ENCODE measurements around the gene SOS1. TPM values are rescaled to one million over a fixed set of nuclear protein-coding genes. Genes with fewer than 3 reads are reported as not detected.

Gene SOS1
- total RNA-seq, 1 donor from 2014 or later: 273 TPM

DNA sequence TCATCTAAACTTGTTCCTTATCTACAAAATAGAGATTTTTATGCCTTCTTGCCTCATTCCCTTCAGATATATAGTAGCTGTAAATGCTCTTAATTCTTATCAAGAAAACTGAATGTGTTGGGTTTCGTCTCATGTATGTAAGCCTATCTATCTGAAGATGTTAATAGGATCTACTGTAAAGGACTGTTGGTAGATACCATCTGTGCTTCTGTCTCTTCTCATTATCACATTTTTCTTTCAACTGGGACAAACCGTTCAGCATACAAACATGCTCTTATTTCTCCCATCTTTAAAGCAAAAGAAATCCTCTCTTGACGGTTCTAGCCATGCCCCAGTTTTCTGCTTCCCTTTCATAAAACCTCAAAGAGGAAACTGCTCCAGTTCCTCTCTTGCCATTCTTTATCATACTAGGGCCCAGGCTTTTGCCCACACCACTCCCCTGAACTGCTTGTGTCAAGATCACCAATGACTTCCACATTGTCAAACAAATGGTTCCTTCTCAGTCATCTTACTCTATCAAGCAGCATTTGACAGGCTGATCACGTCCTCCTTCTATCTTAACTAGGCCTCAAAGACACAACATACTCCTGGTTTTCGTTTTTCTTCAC lies 142.5 kb downstream of the SOS1 start:
- intact Hi-C loops (cut with micrococcal nuclease): no loop called here

DNA sequence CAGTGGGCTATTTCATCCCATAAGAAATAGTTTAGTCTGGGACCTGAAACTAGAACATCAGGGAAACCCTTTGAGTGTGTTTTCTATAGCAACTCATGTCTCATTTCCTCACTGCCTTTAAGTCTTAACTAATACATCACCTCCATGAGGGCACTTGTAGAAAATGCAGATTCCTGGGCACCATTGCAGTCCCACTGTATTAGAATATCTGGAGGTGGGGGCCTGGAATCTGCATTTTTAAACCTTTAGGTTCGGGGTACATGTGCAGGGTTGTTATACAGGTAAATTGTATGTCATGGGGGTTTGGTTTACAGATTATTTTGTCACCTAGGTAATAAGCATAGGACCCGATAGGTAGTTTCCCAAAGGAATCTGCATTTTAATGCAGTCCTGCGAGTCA lies 143.8 kb downstream of the SOS1 start:
- intact Hi-C loops (cut with micrococcal nuclease): no loop called here

DNA sequence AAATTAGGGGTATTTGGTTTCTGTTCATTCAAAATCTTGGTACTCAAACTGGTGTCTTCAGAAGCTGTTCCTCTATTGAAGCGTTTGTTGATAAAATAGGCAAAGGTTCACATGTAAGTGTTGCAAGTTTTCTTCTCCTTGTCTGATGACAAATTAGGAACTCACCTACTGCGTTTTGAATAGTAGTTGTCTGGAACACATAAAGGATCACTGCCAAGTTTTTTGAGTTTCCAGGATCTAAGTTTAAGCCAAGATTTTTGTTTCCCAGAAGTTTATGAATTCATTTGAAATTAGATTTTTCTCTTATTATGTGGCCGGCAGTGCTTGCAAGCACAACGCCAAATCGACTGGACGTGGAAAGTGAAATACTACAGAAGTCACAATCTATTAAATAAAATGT lies 145.8 kb downstream of the SOS1 start:
- intact Hi-C loops (cut with micrococcal nuclease): no loop called here

DNA sequence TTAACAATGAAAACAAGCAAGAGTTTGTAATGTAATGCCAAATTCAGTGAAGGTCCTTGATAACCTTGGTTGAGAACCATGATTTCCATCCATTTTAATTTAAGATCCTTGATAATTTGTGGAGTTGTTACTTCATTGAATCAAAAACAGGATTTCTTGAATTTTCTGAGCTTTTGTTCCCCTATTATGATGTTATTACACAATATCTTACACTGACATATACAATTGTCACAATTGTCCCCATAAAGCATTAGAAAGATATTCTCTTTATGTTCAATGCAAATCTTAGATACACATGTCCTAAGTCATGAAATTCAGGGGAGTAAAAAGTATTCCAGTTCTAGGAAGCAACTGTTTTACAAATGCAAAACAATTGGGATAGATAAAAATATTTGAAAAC lies 147.6 kb downstream of the SOS1 start:
- intact Hi-C loops (cut with micrococcal nuclease): no loop called here

DNA sequence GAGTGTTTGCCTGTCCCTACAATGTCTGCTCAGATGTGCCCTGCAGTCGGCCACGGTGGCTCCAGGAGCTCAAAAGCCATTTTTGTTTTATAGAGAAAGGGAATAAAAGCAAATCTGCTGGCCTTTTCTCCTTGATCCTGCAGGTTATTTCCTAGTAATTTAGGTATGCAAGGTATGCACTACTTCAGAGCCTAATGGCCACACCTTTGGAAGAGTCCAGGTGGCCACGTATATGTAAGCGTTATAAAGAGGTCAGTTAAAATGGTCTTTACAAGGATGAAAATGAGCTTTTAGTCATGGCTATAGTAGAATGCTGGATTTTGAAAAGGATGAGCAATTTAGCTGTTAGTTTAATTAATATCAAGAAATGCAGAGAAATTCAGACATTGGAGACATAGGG lies 149.5 kb downstream of the SOS1 start:
- intact Hi-C loops (cut with micrococcal nuclease): no loop called here

DNA sequence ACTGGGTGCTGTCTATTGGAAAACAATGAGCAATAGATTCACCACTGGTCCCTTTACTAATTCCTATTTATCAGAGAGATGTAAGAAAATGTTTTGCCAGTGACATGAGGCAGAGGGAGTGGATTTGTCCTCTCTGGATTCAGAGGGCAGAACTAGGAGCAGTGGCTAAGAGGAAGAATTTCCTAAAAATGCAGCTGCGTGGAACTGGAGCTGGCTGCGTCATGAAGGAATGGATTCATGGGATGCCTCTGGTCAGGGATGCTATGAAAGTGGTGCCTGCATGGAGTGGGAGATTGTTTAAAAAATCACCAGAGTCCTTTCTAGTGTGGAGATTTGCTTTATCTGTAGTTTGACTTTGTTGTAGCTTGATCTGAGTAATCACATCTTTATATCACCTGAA lies 152.8 kb downstream of the SOS1 start:
- intact Hi-C loops (cut with micrococcal nuclease): no loop called here

DNA sequence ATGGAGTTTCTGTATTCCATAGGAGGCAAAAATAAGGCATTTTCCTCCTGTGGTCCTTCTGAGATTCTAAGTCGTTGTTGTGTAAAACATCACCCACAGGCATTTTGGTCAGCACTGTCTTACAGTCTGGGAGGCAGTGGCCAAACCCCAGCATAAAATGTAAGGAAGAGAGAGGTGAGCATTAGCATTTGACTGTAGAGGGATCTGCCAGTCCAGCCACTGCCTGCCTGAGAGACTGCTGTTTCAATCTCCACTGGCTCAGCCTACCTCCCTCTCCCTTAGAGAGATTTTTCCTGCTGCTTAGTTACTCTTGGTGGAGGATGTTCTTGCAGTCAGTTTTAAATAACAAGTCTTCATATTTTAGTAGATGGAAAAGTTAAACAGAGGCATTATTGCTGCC lies 154.2 kb downstream of the SOS1 start:
- intact Hi-C loops (cut with micrococcal nuclease): no loop called here

DNA sequence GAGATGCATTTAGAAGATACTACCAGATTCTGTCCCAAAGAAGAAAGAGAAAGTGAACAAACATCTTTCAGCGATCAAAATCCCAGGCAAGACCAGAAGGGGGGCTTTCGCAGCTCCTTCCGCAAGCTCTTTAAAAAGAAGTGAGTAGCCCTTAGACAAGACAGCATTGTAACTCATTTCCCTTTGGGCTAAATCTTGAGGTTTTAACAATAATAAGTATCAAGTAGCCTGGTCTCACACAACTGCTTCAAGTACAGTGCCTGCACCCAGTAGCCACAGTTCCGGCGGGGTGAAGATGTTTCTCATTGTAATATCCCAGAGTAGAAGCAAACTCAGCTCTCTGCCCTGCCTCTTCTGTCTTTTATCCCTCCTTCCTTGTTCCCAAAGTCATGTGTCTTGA lies 154.8 kb downstream of the SOS1 start:
- intact Hi-C loops (cut with micrococcal nuclease): no loop called here

DNA sequence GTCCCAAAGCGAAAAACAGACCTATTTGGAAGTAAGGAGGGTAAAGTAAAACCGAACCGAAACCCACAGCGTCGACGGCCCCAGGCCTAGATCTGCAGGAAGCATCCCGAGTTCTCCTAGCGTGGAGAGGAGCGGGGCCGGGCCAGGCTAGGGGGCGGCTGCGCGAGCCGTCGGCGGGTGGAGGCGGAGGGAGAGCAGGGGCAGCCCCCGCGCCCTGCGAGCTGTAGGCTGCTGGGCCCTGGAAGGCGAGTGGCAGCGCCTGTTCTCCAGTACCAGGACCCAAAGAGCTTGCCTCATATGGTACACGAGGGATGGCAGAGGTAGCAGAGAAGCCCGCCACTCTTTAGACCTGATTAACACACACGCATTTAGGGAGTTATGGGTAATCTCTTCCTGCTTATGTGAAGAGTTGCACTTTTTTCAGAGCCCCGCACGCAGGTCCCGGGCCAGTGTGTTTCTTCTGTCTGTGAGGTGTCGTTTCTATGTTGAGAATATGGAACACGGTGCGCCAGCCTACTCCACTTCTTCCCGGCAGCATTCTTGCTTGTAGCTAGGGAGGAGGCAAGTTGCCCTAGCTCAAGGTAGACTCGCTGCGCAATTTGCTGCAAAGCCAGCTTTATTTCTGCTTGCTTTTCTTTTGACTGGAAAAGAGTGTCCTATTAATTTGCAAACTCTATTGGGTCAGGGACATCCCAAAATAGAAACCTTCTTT lies 160.1 kb downstream of the SOS1 start:
- intact Hi-C loops (cut with micrococcal nuclease): no loop called here

DNA sequence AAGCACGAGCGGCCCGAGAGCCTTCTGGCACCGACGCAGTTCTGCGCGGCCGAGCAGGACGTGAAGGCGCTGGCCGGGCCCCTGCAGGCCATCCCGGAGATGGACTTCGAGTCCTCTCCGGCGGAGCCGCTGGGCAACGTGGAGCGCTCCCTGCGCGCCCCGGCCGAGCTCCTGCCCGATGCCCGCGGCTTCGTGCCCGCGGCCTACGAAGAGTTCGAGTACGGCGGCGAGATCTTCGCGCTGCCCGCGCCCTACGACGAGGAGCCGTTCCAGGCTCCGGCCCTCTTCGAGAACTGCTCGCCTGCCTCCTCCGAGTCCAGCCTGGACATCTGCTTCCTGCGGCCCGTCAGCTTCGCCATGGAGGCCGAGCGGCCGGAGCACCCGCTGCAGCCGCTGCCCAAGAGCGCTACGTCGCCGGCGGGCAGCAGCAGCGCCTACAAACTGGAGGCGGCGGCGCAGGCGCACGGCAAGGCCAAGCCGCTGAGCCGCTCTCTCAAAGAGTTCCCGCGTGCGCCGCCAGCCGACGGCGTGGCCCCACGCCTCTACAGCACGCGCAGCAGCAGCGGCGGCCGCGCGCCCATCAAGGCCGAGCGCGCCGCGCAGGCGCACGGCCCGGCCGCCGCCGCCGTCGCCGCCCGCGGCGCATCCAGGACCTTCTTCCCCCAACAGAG lies 160.8 kb downstream of the SOS1 start:
- intact Hi-C loops (cut with micrococcal nuclease): no loop called here

DNA sequence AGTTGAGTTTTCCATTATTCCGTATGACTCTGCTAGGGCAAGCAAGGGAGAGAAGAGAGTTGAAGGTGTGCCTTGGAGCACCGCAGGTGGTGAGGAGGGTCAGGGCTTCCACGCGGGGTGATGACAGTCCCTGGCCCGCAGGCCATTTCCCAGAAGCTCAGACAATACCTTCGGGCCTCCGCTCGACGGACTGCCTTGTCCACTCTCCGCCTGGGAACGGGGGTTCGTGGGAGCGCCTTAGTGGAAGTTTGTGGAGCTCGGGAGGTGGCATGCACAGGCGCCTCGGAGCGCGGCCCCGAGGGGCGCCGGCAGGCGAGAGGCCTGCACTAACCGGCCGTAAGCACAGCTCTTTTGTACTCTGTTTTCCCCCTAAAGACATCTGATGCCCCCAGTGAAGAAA lies 161.4 kb downstream of the SOS1 start:
- intact Hi-C loops (cut with micrococcal nuclease): no loop called here

DNA sequence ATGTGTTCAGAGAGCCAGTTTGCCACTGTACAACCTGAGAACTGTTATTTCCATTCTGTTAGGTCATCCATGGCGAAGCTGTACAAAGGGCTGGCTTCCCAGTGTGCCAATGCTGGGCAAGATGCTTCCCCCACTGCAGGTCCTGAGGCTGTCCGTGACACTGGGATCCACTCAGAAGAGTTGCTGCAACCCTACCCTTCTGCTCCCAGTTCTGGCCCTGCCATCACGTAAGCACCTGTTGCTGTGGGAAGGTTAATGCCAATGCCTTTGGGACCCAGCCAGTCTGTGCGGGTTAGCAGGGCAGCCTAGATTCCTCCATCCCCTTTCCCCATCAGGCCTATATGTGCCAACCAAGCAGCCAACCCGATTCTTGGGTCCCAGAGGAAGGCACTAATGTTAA lies 162.9 kb downstream of the SOS1 start:
- intact Hi-C loops (cut with micrococcal nuclease): no loop called here

DNA sequence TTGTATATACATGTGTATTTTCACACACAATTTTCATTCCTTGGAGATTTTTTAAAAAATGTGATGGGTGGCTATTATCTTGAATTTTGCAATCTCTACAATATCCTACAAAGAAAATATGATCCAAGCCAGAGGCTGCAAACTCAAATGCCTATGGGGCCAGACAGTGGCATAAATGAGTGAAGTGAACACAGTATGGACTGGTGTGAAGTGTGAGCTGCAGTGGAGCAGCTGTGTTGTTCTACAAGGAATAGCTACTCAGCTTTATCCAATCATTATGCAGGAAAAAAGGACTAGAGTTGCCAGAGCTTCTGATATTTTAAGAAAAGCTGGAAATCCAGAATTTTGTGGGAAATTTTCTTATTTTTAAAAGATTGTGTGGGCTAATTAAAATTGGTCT lies 169.1 kb downstream of the SOS1 start:
- intact Hi-C loops (cut with micrococcal nuclease): no loop called here

DNA sequence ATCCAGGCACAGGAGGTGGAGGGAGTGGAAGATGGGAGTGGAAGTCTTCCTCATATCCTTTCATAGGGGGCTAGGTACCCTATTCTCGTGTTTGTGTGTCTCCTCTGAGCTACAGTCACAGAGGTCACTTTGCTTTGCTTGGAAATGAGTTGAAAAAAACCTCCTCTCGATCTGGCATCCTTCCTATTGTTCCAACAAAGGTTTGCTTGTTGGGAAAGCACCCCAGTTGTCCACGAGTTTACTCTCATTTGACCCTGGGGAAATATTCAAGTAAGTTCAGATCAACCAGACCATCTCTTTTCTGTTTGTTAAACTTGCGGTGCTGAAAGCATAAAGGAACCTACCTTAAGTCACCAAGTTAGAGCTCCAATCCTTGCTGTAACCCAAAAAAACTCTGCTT lies 171.9 kb downstream of the SOS1 start:
- intact Hi-C loops (cut with micrococcal nuclease): loop anchor here (5.0 kb wide), 1 partner anchor 113 kb away; no protein-coding TSS in a partner anchor

DNA sequence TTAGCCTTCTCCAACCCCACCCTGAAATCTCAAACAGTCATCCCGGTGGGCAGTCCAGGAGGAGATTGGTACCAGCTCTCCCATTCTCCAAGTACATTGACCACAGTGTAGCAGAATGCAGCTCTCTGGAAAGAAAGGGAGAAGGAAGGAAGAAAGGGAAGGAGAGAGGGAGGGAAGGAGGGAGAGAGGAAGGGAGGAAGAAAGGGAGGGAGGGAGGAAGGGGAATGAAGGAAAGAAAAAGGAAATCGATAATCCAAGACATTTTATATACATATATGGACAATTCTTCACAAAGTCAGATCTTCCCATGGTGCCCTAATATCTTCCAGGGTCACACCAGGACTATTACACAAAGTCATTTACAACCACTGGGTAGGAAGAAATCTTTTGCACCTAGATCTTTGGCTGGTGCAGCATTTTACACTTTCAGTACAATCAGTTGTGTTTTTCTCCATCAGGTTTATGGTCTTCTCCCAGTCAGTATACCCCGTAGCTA lies 172.4 kb downstream of the SOS1 start:
- intact Hi-C loops (cut with micrococcal nuclease): loop anchor here (5.0 kb wide), 1 partner anchor 114 kb away; no protein-coding TSS in a partner anchor

DNA sequence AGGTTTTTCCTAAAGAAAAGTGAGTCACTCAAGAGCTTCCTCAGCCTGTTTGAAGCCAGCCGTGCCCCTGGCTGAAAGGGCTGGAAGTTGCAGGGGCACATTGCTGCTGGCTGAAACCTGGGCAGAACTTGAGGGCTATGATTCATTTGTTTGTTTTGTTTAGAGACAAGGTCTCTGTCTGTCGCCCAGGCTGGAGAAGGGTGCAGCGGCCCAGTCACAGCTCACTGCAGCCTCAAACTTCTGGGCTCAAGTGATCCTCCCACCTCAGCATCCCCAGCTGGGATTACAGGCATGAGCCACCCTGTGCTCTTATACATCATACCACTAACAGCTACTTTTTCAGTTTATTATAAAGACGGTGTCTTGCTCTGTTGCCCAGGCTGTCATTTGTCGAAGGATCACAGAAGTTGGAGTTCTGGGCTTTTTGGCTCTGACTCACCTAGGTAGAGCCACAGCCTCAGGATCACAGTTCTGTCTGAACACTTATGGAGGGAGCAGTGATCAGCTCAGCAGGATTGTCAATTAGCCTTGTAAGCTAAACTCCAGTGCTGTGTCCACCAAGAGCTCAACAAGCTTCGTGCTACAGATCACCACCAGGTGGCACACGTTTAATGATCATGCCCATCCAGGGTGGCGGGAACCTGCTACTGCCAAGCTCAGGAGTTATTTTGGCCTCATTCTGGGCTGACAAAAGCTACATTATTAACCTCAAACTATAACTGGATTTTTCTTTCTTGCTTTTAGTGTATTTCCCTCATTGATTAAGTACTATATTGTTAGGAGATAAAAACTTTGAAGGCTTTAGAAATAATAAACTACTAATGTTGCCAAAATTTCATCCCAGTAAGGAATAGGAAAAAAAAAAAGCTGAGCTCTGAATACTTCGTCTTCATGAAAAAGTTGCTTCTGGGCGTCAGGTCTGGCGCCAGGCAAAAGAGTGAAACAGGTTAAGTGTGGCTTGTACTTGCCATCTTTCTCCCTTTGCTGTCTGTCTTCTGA lies 173.3 kb downstream of the SOS1 start:
- intact Hi-C loops (cut with micrococcal nuclease): loop anchor here (1.0 to 5.0 kb wide), 2 partner anchors 115 to 281 kb away; no protein-coding TSS in a partner anchor

DNA sequence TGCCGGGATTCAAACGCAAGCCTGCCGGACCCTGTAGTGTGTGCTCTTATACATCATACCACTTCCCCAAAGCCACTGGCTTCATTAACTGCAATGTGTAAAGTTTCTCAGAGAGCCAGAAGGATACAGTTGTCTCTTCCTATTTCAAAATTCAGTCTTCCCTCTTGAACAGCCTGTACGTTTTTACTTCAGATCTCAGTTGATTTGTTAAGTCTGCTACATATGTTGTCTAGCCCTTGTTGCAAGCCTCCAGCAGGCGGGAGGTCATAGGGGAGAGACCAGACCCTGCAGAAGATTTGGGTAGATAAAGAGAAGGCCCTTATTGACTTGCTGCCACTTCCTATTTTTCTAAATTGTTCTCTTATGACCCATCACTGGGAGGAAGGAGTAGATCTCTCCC lies 174.9 kb downstream of the SOS1 start:
- intact Hi-C loops (cut with micrococcal nuclease): loop anchor here (5.0 kb wide), 1 partner anchor 116 kb away; no protein-coding TSS in a partner anchor

DNA sequence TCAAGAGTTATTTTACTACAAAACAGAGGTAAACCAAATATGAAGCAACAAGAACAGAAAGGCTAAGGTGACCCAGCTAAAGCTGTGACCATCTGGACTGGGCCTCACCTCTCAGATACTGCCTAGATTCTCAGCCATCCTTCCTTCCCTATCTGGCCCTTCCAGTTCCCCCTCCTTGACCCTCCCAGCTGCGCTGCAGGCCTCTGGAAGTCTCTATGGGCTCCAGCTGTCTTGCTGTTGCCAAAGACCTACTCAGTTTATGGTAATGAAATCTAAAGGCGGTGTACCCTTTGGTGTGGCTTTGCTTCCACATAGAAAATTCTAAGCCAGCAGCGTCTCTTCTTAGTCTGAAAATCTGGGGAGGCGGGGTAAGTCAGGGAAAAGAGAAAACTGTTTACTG lies 175.5 kb downstream of the SOS1 start:
- intact Hi-C loops (cut with micrococcal nuclease): loop anchor here (5.0 kb wide), 1 partner anchor 117 kb away; no protein-coding TSS in a partner anchor

DNA sequence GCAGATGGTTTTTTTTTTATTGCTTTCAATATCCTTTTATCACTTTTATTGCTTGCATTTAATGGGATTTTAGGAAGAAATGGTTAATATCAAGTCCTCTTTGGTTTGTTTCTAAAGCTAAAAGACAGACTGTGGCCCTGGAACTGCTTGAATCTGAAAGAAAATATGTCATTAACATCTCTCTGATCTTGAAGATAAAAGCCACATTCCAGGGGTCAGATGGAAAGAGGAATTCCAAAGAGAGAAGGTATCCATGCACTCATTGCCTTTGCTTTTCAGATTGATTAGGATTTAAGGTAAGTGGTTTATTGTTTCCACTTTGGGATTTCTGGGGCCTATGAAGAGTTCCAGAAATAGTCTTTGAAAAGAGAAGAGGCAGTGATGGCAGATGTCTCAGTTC lies 177.1 kb downstream of the SOS1 start:
- intact Hi-C loops (cut with micrococcal nuclease): no loop called here

DNA sequence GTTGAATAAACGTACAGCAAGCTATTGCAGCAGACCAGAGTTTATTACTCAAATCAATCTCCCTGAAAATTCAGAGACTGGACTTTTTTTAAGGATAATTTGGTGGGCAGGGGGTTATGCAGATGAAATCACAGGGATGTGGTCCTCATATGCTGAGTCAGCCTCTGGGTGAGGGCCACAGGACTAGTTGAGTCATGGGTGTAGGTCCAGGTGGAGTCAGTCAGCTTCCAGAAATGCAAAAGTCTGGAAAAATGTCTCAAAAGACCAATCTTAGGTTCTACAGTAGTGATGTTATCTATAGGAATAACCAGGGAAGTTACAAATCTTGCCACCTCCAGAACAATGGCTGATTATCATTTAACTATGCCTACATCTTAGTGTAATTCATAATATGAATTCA lies 180.1 kb downstream of the SOS1 start:
- intact Hi-C loops (cut with micrococcal nuclease): no loop called here

DNA sequence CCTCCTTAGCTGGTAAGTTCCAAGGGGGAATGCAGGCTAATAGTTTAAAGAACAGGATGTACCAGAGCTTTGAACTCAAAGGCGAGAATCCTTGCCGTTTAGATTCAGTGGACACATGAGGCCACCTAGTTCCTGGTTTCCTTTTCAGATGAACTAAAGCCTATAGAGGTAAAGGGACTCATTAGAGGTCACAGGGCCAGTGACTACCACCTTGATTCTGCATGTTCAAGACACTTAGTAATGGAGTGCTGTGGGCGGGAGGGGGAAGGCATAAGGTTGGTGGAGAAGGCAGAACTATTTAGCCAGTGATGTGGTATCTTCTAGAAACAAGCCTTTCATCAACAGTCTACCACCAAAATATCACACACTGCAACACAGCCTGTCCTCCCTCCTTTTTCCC lies 183.3 kb downstream of the SOS1 start:
- intact Hi-C loops (cut with micrococcal nuclease): no loop called here

Data from T-helper 2 cell treated with Interferon-gamma antibody and Interleukin-4, amounts not matched to agents 100 ng/mL and 5 ng/mL, for 36 hours (primary cell).